MM.1S (cell line): ENCODE measurements around the gene SUSD2.

Experiments used
- CTCF ChIP-seq: fragments of 300-600 bp; sonication (generic); IDR thresholded peaks from 2 replicates; pipeline ENCODE4 v1.5.1; 2016; ENCODE audit warnings: antibody characterized with exemption, low read length, mixed read lengths
- EZH2 ChIP-seq: fragments of 300-600 bp; sonication (generic); optimal IDR thresholded peaks from 2 replicates; pipeline ENCODE3; 2017; ENCODE audit warnings: low read depth, mild to moderate bottlenecking, antibody characterized with exemption, low read length, mixed read lengths
- EZH2phosphoT487 ChIP-seq: fragments of 300-600 bp; sonication (generic); IDR thresholded peaks from 2 replicates; pipeline ENCODE4 v1.6.1; 2018; ENCODE audit warnings: antibody characterized with exemption, low read length

GRCh38 chr22:24164940-24165339 lies 16.3 kb upstream of the SUSD2 start:
- TF ChIP-seq EZH2 (no peak), CTCF (no peak), EZH2phosphoT487 (no peak)
